ENCODE measurements around the gene EFNA2.

- TF ChIP-seq CTCF (conservative IDR thresholded peaks at IDR 0.05; ENCODE audit: low read length), result no peak
- TF ChIP-seq EZH2phosphoT487 (IDR thresholded peaks at IDR 0.05; ENCODE audit: borderline replicate concordance), result no peak
Observed at GRCh38 chr19:1322198-1322981, 36.7 kb downstream of the EFNA2 start.
